H1 (cell line): ENCODE measurements around the gene SPTSSB. TPM values are rescaled to one million over a fixed set of nuclear protein-coding genes. Genes with fewer than 3 reads are reported as not detected.

Experiments
- CTCF ChIA-PET: fragments of 300-600 bp; sonication (Branson Sonifier 250); formaldehyde crosslinking; loops from one replicate; lab custom pipeline; 2021; ENCODE audit not compliant: partially characterized antibody; lab: Charles Lee
- POLR2A ChIA-PET: fragments of 300-600 bp; sonication (Branson Sonifier 250); formaldehyde crosslinking; loops from one replicate; lab custom pipeline; 2021; ENCODE audit warnings: inconsistent platforms; ENCODE audit not compliant: partially characterized antibody; lab: Charles Lee
- DNase-seq, 2 experiments: peaks; one replicate each; pipeline versions ENCODE4 v3.0.0 to v3.0.0-alpha.2; 2010 to 2022; ENCODE audit warnings: low spot score in 2 of 2, low read depth in 1 of 2, mixed read lengths in 1 of 2
- FAIRE-seq: peaks from 2 replicates; lab custom pipeline; 2011; peaks lifted over from hg19 to GRCh38; lab: Jason Lieb, UNC
- H2AFZ ChIP-seq: 2 replicates; pipeline ENCODE4 v1.8.1; 2012; ENCODE audit warnings: low read length, inconsistent platforms
- H2AK5ac ChIP-seq: 2 replicates; pipeline ENCODE4 v1.6.1; 2013; ENCODE audit warnings: low read depth, low read length
- H2BK120ac ChIP-seq: replicated peaks from 2 replicates; pipeline ENCODE3; 2013; ENCODE audit warnings: low read depth, low read length, inconsistent platforms
- H2BK12ac ChIP-seq: 2 replicates; pipeline ENCODE4 v1.6.1; 2013; ENCODE audit warnings: low read depth, low read length
- H2BK15ac ChIP-seq: 2 replicates; pipeline ENCODE4 v1.6.1; 2013; ENCODE audit warnings: low read length
- H2BK20ac ChIP-seq: 2 replicates; pipeline ENCODE4 v1.6.1; 2013; ENCODE audit warnings: low read length
- H2BK5ac ChIP-seq: 2 replicates; pipeline ENCODE4 v1.6.1; 2013; ENCODE audit warnings: low read depth, low read length
- H3K14ac ChIP-seq: 2 replicates; pipeline ENCODE4 v1.6.1; 2013; ENCODE audit warnings: inconsistent platforms; ENCODE audit not compliant: insufficient read length
- H3K18ac ChIP-seq: 2 replicates; pipeline ENCODE4 v1.6.1; 2013; ENCODE audit warnings: low read length; ENCODE audit errors: extremely low read depth
- H3K23ac ChIP-seq: 2 replicates; pipeline ENCODE4 v1.6.1; 2013; ENCODE audit warnings: inconsistent platforms; ENCODE audit not compliant: insufficient read length
- H3K23me2 ChIP-seq: 2 replicates; pipeline ENCODE4 v1.6.1; 2013; ENCODE audit warnings: low read depth, low read length
- H3K27ac ChIP-seq: 2 replicates; pipeline ENCODE4 v1.6.1; 2011; ENCODE audit warnings: low read depth, low read length, inconsistent platforms
- H3K27me3 ChIP-seq, 4 experiments: replicated peaks in 1 of 4; 1 replicate in 1 of 4; 2 replicates in 3 of 4; pipeline versions ENCODE4 v1.6.1 to v1.8.1; 2011 to 2013; ENCODE audit warnings: low read length in 3 of 4, mild to moderate bottlenecking in 3 of 4, inconsistent platforms in 2 of 4, mixed read lengths in 2 of 4, moderate library complexity in 1 of 4; ENCODE audit not compliant: control insufficient read depth in 3 of 4, insufficient read depth in 3 of 4; ENCODE audit errors: extremely low read depth in 1 of 4
- H3K36me3 ChIP-seq, 4 experiments: 2 replicates each; pipeline versions ENCODE4 v1.6.1 to v1.8.1; 2011 to 2013; ENCODE audit warnings: mild to moderate bottlenecking in 4 of 4, low read length in 3 of 4, moderate library complexity in 2 of 4, control low read depth in 1 of 4, inconsistent platforms in 1 of 4; ENCODE audit not compliant: insufficient read depth in 4 of 4, control insufficient read depth in 2 of 4
- H3K4ac ChIP-seq: replicated peaks from 2 replicates; pipeline ENCODE3; 2013; ENCODE audit warnings: low read length, low read depth, mixed read lengths, inconsistent platforms; ENCODE audit not compliant: insufficient read length
- H3K4me1 ChIP-seq, 4 experiments: replicated peaks in 1 of 4; 1 replicate in 1 of 4; 2 replicates in 3 of 4; pipeline versions ENCODE4 v1.6.1 to v1.8.1; 2011 to 2013; ENCODE audit warnings: low read length in 3 of 4, inconsistent platforms in 2 of 4, mixed read lengths in 1 of 4; ENCODE audit not compliant: insufficient read depth in 4 of 4, control insufficient read depth in 3 of 4
- H3K4me2 ChIP-seq, 2 experiments: 2 replicates each; pipeline versions ENCODE4 v1.6.1 to v1.8.1; 2011 to 2013; ENCODE audit warnings: low read depth in 2 of 2, low read length in 2 of 2, control low read depth in 1 of 2, inconsistent platforms in 1 of 2, mild to moderate bottlenecking in 1 of 2; ENCODE audit not compliant: insufficient read depth in 1 of 2
- H3K4me3 ChIP-seq, 4 experiments: fragments of 200-600, 300-600 bp in 1 of 4; sonication (generic), shearing (Covaris generic), sonication (Bioruptor Twin) in 1 of 4; 2 replicates each; pipeline versions ENCODE4 v1.5.1 to v1.8.1; 2011 to 2016; ENCODE audit warnings: low read length in 4 of 4, low read depth in 3 of 4, control low read depth in 2 of 4, inconsistent platforms in 2 of 4, mild to moderate bottlenecking in 2 of 4, mixed read lengths in 1 of 4, moderate library complexity in 1 of 4; ENCODE audit not compliant: insufficient read depth in 2 of 4; ENCODE audit errors: extremely low read depth in 1 of 4
- H3K56ac ChIP-seq: replicated peaks from 2 replicates; pipeline ENCODE3; 2013; ENCODE audit warnings: low read depth, mild to moderate bottlenecking, mixed read lengths, low read length, inconsistent platforms; ENCODE audit not compliant: insufficient read length
- H3K79me1 ChIP-seq: 2 replicates; pipeline ENCODE4 v1.6.1; 2013; ENCODE audit warnings: low read depth, low read length, control low read depth
- H3K79me2 ChIP-seq, 2 experiments: 2 replicates each; pipeline versions ENCODE4 v1.6.1 to v1.8.1; 2012 to 2013; ENCODE audit warnings: low read length in 2 of 2, mild to moderate bottlenecking in 2 of 2, inconsistent platforms in 1 of 2; ENCODE audit not compliant: insufficient read depth in 2 of 2, control insufficient read depth in 1 of 2
- H3K9ac ChIP-seq, 4 experiments: replicated peaks in 1 of 4; 1 replicate in 1 of 4; 2 replicates in 3 of 4; pipeline versions ENCODE4 v1.6.1 to v1.8.1; 2011 to 2013; ENCODE audit warnings: low read depth in 3 of 4, low read length in 3 of 4, control low read depth in 2 of 4, mild to moderate bottlenecking in 2 of 4, moderate library complexity in 2 of 4, inconsistent platforms in 1 of 4; ENCODE audit errors: extremely low read depth in 1 of 4
- H3K9me3 ChIP-seq, 2 experiments: 2 replicates each; pipeline versions ENCODE4 v1.6.1 to v1.8.1; 2012 to 2013; ENCODE audit warnings: mild to moderate bottlenecking in 2 of 2, moderate library complexity in 2 of 2, control low read depth in 1 of 2, inconsistent platforms in 1 of 2, low read depth in 1 of 2, low read length in 1 of 2, mixed read lengths in 1 of 2; ENCODE audit not compliant: insufficient read depth in 2 of 2
- H4K20me1 ChIP-seq, 2 experiments: replicated peaks in 1 of 2; 2 replicates each; pipeline versions ENCODE3 to v1.8.1; 2011 to 2013; ENCODE audit warnings: inconsistent platforms in 2 of 2, low read length in 2 of 2, mild to moderate bottlenecking in 1 of 2; ENCODE audit not compliant: insufficient read depth in 2 of 2, control insufficient read depth in 1 of 2
- H4K5ac ChIP-seq: 2 replicates; pipeline ENCODE4 v1.6.1; 2013; ENCODE audit warnings: low read length, low read depth, mixed read lengths, inconsistent platforms; ENCODE audit not compliant: insufficient read length
- H4K8ac ChIP-seq: 2 replicates; pipeline ENCODE4 v1.8.0; 2013; ENCODE audit warnings: mild to moderate bottlenecking, moderate library complexity, low read length, inconsistent platforms; ENCODE audit not compliant: insufficient read depth; ENCODE audit errors: extremely low read depth
- H4K91ac ChIP-seq: replicated peaks from 2 replicates; pipeline ENCODE3; 2013; ENCODE audit warnings: low read length, mixed read lengths, inconsistent platforms; ENCODE audit not compliant: insufficient read length
- EGR1 ChIP-seq: IDR thresholded peaks from 2 replicates; pipeline ENCODE4 v1.6.1; 2011; ENCODE audit warnings: low read depth, low read length, borderline replicate concordance
- KDM4A ChIP-seq: IDR thresholded peaks from one replicate; pipeline ENCODE4 v1.7.1; 2012; ENCODE audit warnings: low read depth, mild to moderate bottlenecking, moderate library complexity, low read length, inconsistent platforms; ENCODE audit not compliant: severe bottlenecking
- NRF1 ChIP-seq: IDR thresholded peaks from 2 replicates; pipeline ENCODE4 v1.6.1; 2011; ENCODE audit warnings: mild to moderate bottlenecking, low read depth, low read length, improper control_type of control experiment
- SRF ChIP-seq: IDR thresholded peaks from 2 replicates; pipeline ENCODE4 v1.6.1; 2011; ENCODE audit warnings: mild to moderate bottlenecking, low read depth, low read length, moderate library complexity
- WGBS, 2 experiments: shearing (Covaris generic) in 1 of 2; methylation state at CpG; one replicate each; pipeline versions ENCODE4 v1.1.6 to v1.1.7; 2013 to 2015; ENCODE audit warnings: low lambda C conversion rate in 2 of 2, mixed read lengths in 2 of 2, inconsistent platforms in 1 of 2, low coverage in 1 of 2, missing lambda C conversion rate in 1 of 2; ENCODE audit not compliant: insufficient replicate concordance in 2 of 2, insufficient coverage in 1 of 2, insufficient read length in 1 of 2; ENCODE audit errors: extremely low coverage in 1 of 2, missing lambda C conversion rate in 1 of 2; 5-methylcytosine and 5-hydroxymethylcytosine counted together
- polyA plus RNA-seq, 7 experiments: library from polyadenylated mRNA; depleted of rRNA in 3 of 7; stranded (reverse) in 5 of 7; unstranded in 2 of 7; fragments of >200 nt in 5 of 7; fragments of 200-250 nt in 2 of 7; gene quantifications; 1 replicate in 5 of 7; 2 replicates in 1 of 7; 4 replicates in 1 of 7; pipeline versions ENCODE4 v1.2.1 to v1.2.3, GENCODE V29; 2011 to 2013; ENCODE audit warnings: missing spikeins in 2 of 7, mixed read lengths in 2 of 7
- total RNA-seq: library from RNA; stranded (reverse); fragmentation: NEBNext Ultra II Directional; extraction: Animal tissue kit (Norgen Biotek cat#: 25700); gene quantifications from 2 replicates; pipeline ENCODE4 v1.2.1, GENCODE V29; 2021

SPTSSB gene
- total and polyA plus RNA-seq, 2 of the 8 experiments (the other 6 are each of a cell fraction or from before 2014, with no cell fraction given): 33.4 to 52.5 TPM

- WGBS, 2 experiments: 81% methylated on average over 2 of the region's 2 CpGs; no CpG with 5 or more reads in 1 of the 2 experiments
- no peak for DNase-seq
- no peak overlapping the region for H3K23ac ChIP-seq
- H3K4ac ChIP-seq: no peak overlapping the region
- no peak overlapping the region for H2AFZ ChIP-seq
- H3K9me3 ChIP-seq: no peaks in the 10 kb centered on the region
- POLR2A ChIA-PET: no interaction called here
- H4K91ac ChIP-seq: no peak overlapping the region
- H2BK120ac ChIP-seq: no peak overlapping the region
- FAIRE-seq: no peak
- H3K56ac ChIP-seq: no peak overlapping the region
- H3K14ac ChIP-seq: no peak overlapping the region
- H2BK20ac ChIP-seq: no peak overlapping the region
- no peaks in the 10 kb centered on the region for H3K36me3 ChIP-seq
- H3K4me3 ChIP-seq: no peak overlapping the region; a peak in 1 of 8 replicates
- CTCF ChIA-PET: no interaction called here
- no peak overlapping the region for H2AK5ac ChIP-seq
- H3K79me1 ChIP-seq: no peaks in the 10 kb centered on the region
- H2BK5ac ChIP-seq: no peak overlapping the region
- no peak overlapping the region for H3K18ac ChIP-seq
- no peak overlapping the region for H2BK12ac ChIP-seq
- no peak overlapping the region for H3K4me2 ChIP-seq
- no peaks in the 10 kb centered on the region for H4K20me1 ChIP-seq
- H3K27me3 ChIP-seq: no peaks in the 10 kb centered on the region
- H4K8ac ChIP-seq: no peak overlapping the region
- no peaks in the 10 kb centered on the region for H3K23me2 ChIP-seq
- no peak overlapping the region for H2BK15ac ChIP-seq
- H3K9ac ChIP-seq: no peak overlapping the region
- H3K4me1 ChIP-seq: peaks cover 0 to 2% (median 0%) of the 10 kb centered on the region in 4 experiments; a peak in 1 of 7 replicates
- no peak overlapping the region for H4K5ac ChIP-seq
- H3K79me2 ChIP-seq: no peaks in the 10 kb centered on the region
- H3K27ac ChIP-seq: no peak overlapping the region
- no peak for TF ChIP-seq EGR1
- TF ChIP-seq SRF: no peak
- no peak for TF ChIP-seq KDM4A
- no peak for TF ChIP-seq NRF1
Measured at GRCh38 chr3:161333696-161334095, 37.6 kb downstream of the SPTSSB start.
